Activated CD8-positive, alpha-beta memory T cell treated with anti-CD3 and anti-CD28 coated beads, Interleukin-2, amount 50 U/mL, for 48 hours (primary cell): ENCODE measurements around the gene GID8.

Experiments used
- DNase-seq: peaks from one replicate; pipeline ENCODE4 v3.0.0-alpha.2; 2020

Gene GID8

DNA sequence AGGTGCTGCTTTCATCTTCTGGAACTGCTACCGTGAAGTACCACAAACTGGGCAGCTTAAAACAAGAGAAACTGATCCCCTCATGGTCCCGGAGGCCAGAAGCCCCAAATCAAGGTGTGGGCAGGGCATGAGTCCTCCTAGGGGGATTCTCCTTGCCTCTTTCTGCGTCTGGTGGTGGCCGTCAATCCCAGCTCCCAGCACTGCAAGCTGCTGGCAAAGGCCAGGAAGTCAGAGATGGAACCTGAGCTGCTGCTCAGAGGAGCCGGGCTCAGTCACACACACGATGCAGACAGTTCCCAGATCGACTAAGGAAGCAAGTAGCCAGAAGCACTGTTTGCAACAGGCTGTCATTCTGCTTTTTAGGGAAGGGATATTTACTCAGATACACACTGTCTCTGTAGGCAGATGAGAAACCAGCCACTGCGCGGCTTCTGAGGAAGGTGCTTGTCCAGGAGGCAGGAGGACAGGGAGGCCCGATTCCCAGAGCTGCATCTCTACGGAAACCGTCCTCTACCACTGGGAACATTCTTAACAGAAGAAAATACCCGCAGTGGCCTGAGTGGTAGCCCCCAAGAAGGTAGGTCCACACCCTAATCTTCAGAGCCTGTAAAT, 53.4 kb downstream of the GID8 start:
- no peak for DNase-seq

DNA sequence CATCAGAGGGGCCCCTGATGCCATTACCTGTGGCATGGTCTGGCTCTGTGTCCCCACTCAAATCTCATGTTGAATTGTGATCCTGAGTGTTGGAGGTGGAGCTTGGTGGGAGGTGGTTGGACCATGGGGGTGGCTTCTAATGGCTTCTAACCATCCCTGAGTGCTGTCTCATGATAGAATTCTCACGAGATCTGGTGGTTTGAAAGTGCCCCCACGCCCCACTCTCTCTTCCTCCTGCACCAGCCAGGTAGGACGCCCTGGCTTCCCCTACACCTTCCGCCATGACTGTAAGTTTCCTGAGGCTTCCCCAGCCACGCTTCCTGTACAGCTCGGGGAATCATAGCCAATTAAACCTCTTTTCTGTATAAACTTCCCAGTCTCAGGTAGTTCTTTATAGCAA, 53.9 kb downstream of the GID8 start:
- no peak for DNase-seq

DNA sequence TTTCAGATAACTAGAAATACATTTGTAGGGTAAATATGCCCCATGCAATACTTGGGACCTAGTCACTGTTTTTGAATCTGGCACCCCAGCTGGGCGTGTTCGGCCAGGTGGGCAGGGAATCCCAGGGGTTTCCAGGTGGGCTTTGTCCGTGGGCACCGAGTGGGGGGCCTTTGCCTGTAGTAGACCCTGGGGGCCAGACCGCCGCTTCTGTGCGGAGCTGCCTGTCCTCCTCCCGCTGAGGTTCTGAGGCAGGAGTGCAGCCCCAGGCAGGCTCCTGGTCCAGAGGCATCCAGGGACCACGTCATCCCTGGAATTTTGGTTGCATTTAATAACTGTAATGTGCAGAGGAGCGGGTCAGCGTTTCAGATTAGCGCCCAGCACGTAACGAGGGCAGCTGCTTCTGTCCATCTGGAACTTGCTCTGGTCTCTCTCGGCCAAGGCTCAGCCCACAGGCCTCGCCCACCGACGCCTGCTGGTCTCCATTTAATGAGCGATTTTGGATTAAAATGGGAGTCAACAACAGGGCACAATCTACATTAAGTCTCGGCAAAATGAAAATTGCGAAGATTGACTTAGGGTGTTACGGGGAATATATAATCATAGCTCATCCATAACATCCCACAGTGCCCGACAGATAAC, 56.0 kb downstream of the GID8 start:
- no peak for DNase-seq

DNA sequence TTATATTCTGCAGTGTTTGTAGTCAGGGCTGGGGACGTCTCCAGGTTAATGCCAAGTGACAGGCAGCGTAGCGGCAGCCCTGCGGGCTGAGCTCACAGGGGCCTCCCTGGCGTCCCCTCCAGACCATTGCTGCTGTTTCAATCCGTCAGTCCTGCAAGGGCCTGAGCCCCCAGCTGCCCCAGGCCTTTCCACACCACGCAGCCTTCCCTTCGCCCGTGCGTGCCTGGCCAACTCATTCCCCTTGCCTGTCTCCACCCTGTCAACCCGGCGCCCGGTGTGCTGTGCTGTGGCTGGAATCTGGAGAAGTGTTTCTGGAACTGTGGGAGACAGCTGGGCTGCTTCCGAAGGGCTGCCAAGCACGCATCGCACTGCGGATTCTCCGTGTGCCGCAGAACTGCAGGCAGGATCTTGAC, 56.9 kb downstream of the GID8 start:
- no peak for DNase-seq

DNA sequence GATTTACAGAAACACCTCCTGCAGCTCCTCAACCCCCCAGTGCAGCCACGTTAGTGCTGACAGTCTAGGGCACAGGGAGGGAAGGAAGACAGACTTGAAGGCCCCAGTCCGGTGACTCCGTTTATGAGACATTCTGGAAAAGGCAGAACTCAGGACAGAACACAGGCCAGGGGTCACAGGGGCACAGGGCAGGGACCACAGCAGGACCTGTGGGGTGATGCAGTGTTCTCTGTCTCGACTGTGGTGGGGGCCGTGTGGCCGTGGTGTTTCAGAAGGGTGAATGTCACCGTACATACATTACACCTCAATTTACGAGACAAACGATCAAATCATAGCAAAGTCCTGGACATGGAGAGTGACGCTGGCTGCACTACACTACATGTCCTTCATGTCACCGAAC, 57.5 kb downstream of the GID8 start:
- DNase-seq: no peak

DNA sequence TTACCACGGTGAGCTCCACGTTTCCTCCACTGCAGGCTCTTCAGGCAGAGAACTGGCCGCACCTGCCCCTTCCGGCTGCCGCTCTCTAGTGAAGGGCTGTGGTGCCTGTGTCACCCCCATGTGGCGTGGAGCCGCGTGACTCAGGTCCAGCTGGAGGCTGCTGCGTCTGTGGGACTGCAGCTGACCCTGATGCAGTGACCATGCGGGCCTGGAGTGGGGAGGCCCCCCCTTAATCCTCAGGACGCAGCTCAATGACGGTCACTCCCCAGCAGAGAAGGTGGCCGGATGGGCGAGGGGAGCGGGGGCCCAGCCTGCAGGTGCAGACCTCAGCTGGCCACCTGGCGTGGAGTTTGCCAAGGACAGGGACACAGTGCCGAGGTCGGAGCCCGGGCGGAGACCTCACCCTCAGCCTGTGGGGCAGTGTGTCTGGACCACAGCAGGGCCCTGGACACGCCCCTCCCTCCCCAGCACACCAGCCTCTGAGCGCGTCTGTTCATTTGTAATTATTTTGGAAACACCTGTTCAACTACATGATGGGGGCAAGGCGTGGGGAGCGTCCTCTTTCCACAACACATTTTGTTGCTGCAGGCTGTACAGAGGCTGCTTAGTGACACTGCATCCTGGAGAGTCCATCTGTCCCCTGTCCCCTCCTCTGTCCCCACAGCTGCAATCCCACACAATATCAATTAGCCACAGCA, 58.1 kb downstream of the GID8 start:
- no peak for DNase-seq

DNA sequence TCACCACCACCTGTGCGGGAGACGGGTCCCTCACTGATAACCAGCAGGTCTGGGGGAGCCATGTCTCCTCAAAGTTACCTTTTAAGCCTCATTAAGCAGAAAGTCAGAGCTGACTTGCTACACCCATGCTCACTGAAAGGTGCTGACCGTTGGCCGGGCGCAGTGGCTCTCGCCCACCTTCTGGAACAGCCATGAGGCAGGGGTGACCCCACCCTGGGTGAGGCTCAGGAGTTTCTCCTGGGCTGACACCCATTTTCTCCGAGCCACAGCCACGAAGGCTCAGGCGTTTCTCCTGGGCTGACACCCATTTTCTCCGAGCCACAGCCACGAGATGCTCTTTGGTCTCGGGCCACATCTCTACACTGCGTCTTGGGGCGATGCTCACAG, 58.6 kb downstream of the GID8 start:
- no peak for DNase-seq

DNA sequence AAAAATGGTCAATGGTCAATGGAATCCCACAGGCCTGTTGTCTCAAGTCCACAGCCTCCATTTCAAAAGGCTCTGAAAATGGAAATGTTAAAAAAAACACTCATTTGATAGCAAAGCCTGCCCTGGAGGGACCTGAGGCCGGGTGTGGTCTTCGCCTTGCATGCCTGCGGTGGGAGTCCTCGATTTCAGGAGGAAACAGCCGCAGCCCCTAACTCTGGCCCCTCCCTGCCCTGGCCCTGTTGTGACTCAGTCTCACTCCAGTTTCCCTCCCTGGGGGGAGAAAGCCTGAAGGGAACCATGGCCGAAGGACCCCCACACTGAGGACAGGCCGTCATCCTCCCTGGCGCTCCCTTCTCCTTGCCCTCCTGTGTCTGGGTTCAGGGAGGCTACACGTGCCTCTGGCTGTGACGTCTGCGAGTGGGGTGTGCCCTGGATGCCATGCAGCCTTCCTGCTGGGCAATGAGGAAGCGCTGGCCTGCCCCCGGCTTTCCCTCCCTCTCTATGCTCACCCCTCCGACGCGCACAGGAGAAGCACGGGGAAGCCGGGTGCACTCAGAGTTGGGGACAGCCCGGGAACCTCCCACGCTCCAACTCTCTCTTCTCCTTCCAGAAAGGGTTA, 59.6 kb downstream of the GID8 start:
- DNase-seq: no peak
